Lower leg skin (tissue), 3 donors: Measurements from ENCODE around the gene TRMT10A.

Experiments
- CTCF ChIP-seq, 3 donors: fragments of 450-650 bp; IDR thresholded peaks; one replicate each; pipeline ENCODE4 v1.5.1; 2016; ENCODE audit warnings: antibody characterized with exemption in 3 of 3, mild to moderate bottlenecking in 3 of 3, moderate library complexity in 2 of 3
- POLR2A ChIP-seq, 2 donors: fragments of 450-650 bp; IDR thresholded peaks; one replicate each; pipeline ENCODE4 v1.6.1; 2016 to 2017; ENCODE audit warnings: antibody characterized with exemption in 2 of 2, mild to moderate bottlenecking in 1 of 2, moderate library complexity in 1 of 2

GRCh38 chr4:99540277-99540939, 23.4 kb downstream of the TRMT10A start:
- TF ChIP-seq CTCF (IDR thresholded peaks at IDR 0.05) (no peak), POLR2A (IDR thresholded peaks at IDR 0.05) (no peak)
